HCEC 1CT (cell line): ENCODE results near the gene TECPR2.

Source experiments
- DNase-seq: peaks from one replicate; pipeline ENCODE4 v3.0.0-alpha.2; 2017

The TECPR2 gene

DNA sequence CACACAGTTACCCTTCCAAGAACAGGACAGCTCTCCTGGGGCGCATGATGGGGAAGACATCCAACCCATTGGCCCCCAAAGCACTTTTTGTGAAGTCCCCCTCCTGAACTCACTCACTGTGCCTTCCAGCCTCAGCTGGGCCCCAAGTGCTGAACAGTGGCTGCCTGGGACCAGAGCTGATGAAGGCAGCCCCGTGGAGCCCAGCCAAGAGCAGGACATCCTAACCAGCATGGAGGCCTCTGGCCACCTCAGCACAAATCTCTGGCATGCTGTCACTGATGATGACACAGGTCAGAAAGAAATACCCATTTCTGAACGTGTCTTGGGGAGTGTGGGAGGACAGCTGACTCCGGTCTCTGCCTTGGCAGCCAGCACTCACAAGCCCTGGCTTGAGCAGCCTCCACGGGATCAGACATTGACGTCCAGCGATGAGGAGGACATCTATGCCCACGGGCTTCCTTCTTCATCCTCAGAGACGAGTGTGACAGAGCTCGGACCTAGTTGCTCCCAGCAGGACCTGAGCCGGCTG lies 72.0 kb downstream of the TECPR2 start:
- no peak for DNase-seq

DNA sequence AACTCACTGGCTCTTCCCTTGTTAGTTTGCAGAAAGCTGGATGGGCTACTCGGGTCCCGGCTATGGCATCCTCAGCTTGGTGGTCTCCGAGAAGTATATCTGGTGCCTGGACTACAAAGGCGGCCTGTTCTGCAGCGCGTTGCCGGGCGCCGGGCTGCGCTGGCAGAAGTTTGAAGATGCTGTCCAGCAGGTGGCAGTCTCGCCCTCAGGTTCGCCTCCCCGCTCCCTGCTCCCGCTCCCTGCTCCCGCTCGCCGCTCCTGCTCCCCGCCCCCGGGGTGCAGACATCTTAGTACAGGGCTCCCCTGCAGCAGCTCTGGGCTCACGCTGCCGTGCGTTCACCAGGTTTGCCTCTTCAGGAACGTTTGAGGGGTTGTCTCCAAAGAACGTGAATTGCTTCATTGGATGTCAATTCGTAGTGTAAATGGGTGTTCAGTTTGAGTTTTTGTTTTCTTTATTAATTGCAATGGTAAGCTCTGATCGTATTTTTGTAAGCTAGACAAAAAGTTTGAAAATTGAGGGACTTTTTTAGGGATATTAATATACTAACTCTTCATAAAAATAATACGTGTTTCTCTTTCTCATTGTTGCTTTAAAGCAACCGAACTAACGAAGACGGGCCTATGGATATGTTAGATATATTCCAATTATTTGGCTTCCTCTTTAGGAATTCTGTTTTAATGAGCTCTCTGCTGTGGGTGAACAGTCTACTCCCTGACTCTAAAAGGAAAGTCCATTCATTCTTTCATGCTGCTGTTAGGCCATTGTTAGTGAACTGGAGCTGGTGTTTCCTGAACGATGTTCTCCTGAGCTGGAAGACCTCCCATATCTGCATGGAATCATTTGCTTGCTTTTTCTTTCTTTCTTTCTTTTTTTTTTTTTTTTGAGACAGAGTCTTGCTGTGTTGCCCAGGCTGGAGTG lies 75.5 kb downstream of the TECPR2 start:
- DNase-seq: peak; percentile 79

DNA sequence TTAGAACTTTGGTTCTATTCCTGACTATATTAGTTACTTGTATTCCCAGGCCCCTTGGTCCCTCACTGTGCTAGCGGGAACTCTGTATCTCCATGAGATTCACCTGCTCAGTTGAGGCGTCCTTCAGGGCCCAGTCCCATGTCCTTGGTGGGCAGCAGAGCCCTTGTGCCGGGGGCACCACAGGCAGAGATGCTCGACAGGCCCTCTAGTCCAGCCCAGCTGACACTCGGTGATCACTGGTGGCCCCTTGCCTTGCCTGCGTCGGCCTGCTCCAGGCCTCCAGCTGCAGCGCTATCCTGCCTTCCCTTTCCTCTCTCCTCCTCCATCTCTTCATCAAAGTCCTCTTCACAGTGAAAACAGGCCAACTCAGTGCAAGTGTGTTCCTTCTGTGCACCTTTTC lies 76.8 kb downstream of the TECPR2 start:
- no peak for DNase-seq

DNA sequence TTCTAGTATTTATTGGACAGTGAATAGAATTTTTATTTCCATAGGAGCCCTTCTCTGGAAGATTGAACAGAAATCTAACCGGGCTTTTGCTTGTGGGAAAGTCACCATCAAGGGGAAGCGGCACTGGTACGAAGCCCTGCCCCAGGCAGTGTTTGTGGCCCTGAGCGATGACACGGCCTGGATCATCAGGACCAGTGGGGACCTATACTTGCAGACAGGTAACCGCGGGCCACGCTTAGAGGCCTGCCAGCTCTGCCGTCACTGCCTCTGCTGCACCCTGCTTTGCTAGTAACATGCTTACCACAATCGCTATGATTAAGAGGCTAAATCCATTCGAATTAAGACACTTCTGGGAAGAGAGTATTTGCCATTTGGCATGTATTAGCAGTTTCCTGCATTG lies 77.7 kb downstream of the TECPR2 start:
- no peak for DNase-seq

DNA sequence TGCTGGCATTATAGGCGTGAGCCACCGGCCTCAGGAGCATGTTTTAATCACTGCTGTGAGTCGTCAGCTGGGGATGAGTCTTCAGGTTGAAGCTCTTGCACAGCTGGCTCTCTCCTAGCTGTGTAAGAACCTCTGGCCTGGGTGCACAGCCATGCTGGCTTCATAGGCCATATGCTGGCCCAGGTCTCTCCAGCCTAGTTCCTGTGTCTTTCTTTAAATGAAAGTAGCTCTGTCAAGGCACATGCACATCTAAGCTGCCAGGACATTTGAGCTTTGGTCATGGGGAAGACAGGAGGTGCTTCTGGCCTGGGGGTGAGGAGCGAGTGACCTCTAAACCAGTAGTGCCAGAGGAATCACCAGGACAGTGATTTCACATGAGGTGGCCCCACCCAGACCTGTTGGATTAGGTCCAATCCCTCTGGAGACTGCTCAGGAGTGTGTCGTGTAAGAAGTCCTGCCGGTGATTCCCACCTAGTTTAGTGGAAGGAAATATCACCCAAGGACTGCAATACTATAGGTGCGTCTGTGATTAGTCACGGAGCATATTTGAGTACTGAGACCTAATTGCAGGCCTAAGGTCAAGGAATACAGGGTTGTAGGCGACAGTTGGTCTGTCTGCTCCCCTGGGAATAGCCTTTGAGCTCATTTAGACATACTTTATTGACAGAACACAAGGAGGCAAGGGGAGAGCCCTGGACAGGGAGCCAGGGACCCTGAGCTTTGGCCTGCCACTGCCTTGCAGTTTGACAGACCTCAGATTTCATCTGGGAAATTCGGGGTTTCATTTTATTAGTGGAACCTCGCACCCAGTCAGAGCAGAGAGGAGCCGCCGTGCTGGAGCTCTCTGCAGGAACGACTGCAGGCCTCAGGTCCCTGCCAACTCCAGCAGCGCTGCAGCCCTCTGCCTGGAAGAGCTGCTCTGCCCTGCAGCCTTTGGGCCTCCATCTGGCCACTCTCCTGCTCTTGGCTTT lies 79.8 kb downstream of the TECPR2 start:
- no peak for DNase-seq

DNA sequence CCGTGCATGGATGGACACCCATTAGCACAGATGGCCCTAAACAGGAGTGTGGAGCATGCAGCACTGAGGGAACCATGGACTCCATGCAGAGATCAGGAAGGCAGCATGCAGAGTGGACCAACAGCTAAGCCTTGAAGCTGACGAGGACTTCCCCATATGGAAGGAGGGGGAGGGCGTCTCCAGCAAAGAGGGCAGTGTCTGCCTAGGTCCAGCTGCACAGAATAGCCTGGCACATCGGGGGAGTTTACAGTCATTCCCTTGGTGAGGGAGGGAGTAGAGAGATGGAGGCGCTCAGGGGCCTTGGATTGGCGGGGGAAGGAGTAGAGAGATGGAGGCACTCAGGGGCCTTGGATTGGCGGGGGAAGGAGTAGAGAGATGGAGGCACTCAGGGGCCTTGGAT lies 82.3 kb downstream of the TECPR2 start:
- DNase-seq: no peak

DNA sequence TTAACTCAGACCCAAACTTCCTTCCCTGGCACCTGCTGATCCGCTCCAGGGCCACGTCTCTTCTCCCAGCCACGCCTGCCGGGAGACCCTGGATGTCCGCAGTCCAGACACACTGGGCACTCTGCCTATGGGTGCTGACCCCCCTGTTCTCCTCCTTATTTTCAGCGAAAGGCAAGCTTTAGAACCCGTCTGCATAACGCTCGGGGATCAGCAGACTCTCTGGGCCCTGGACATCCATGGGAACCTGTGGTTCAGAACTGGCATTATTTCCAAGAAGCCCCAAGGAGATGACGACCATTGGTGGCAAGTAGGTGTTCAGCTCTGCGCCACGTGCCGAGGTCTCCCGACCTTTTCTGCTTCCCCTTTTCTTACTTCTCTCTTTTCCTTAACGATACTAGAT lies 82.9 kb downstream of the TECPR2 start:
- no peak for DNase-seq

DNA sequence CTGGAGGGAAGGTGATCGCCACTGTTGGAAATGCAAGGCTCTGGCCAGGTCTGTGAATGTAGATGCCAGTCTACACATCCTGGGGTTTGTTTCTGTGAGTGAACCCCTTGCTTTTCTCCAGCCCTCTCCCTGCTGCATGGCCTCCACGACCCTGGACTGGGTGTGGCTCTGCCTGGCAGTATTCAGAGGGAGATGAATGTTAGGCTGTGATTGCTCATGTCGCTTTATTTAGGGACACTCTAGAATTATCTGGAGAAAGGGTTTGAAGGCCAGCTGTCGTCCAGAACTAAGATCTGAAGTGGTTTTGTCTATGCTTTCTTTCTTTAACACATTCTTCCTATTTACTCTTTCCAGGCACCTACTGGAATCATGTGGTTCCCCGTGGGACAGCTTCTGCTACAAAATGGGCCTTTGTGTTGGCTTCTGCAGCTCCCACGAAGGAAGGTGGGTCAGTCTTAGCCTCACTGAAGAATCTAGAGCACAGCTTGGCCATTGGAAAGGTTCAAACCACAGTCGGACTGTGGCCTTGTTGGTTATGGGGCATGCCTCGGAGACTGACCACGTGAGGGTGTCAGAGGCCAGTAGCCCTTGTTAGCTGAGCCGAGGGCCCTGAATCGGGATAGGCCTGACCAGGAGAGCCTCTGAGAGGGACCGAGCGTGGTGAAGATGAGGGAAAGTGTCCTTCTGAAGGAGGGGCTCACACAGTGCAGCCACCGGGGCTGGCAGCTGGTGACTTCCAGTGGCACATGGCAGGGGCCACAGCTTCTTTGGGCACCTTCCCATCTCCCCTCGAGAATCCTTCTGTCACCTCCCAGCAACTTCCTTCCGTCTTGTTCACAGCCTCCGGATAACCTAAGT lies 87.7 kb downstream of the TECPR2 start:
- no peak for DNase-seq

DNA sequence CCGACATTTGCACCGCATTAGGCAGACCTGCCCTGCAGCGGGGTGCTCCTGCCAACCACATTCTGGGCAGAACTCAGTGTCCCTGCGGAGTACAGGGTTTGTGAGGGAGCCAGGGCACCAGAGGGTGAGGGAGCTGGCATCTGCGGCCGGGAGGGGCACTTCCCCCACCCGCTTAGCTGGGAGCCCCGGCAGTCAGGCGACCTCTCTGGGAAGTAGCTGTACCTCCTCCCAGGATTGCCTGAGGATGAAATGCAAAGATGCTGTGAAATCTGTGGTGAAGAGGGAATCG lies 88.3 kb downstream of the TECPR2 start:
- no peak for DNase-seq

DNA sequence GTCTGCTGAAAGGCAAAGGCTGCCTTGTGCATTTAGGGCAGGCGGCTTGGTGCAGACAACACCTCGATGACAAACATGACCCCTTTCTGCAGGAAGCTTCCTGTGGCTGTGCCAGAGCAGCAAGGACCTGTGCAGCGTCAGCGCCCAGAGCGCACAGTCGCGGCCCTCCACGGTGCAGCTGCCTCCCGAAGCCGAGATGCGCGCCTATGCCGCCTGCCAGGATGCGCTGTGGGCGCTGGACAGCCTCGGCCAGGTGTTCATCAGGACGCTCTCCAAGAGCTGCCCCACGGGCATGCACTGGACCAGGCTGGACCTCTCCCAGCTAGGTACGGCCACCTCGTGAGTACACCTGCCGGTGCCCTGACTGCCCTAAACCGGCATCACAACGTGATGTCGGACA lies 89.6 kb downstream of the TECPR2 start:
- DNase-seq: no peak

DNA sequence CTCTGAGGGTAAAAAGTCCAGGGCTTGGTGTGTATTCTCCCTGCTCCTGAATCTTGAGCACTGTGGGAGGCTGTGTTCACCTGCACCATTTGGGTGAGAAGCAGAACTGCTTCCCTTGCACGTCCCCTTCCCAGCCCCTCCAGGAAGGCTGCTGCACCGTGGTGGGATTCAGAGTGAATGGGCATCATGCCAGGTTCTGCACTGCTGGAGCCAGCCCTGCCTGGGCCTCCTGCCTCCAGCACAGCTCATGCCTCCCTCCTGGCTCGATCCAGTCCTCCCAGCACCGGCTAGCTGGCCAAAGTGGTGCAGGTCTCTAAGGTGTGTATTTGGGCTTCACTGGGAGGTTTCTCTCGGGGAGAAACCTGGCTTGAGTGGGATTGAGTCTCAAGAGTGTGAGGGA lies 92.0 kb downstream of the TECPR2 start:
- no peak for DNase-seq

DNA sequence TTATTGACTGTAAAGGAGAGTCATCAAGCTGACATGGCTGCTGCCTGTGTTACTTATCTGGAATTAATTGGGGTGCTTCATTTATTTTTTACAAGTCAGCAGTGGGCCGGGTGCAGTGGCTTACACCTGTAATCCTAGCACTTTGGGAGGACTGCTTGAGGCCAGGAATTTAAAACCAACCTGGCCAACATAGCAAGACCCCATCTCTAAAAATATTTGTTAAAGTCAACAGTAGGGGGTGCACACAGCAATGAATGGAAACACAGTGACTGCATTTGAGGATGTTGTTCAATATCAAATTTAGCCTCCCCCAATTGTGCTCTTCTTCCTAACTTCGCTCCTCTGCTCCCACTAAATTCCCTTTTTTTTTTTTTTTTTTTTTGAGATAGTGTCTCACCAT lies 94.8 kb downstream of the TECPR2 start:
- no peak for DNase-seq

DNA sequence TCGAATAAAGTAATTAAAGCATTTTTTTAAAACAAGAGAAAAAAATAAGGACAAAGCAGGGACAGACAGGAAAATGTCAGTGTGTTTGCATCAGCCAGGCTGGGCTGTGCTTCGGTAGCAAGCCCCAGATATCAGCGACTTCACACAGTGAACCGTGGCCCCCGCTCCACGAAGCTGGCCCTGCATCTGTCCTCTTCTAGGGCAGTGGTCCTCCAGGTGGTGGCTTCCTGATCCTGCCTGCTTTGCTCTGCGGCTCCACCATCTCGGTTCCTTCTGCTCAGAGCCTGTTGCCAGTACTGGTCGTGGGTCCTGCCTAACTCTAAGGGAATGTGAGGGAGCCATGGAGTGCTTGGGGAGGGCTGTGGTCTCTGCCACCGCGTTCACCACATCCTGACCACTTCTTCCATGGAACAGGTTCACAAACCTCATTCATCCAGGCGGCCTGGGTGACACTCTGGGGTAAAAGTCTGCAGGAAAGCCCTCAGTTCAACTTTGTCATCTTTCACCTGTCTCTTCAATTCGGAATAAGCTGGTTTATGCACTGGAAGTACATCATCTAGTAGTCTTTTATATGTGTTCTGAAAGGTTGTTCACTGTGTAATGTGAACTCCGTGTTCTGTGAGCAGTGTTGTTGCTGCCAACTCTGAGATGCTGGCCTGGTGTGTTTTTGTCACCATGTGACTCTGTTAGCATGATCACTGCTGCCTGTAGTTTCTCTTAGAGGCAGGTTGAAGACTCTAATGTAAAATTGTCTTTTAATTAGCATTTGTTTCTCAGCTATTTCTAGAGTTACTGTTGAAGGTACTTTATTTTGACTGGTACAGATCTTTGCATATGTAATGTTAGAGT lies 99.0 kb downstream of the TECPR2 start:
- no peak for DNase-seq

DNA sequence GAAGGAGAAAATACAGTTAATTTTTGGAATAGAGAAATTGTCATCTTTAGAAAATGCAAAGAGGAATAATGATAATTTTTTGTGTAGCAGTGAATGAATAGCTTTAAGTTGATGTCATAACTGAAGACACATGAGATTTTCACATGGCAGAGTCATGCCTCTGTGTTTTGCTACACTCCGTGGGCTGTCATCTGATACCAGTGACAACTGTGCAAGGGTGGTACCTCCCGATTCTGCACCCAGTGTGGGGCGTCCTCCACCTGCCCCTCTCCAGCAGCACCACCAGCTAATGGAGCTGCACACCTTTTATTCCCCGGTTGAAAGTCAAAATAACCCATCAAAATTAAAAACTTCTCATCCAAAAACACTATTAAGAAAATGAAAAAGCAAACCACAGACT lies 99.7 kb downstream of the TECPR2 start:
- no peak for DNase-seq

DNA sequence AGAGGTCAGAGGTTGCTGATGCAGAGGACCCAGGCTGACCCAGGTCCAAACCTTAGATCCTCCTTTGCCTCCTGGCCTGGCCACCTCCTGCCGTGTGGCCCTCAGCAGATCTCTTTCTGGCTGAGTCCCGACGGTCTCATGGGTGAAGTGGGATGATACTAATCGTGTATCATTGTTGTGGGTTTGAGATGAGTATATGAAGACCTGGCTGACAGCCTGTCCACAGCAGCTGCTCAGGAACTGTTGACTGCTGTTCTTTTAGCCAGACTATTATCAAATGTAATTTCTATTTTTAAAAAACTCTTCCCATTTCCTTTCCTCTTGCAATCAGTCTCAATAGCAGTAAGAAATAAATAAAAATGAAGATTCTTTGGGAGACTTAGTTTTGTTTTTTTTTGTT lies 101.3 kb downstream of the TECPR2 start:
- DNase-seq: no peak

DNA sequence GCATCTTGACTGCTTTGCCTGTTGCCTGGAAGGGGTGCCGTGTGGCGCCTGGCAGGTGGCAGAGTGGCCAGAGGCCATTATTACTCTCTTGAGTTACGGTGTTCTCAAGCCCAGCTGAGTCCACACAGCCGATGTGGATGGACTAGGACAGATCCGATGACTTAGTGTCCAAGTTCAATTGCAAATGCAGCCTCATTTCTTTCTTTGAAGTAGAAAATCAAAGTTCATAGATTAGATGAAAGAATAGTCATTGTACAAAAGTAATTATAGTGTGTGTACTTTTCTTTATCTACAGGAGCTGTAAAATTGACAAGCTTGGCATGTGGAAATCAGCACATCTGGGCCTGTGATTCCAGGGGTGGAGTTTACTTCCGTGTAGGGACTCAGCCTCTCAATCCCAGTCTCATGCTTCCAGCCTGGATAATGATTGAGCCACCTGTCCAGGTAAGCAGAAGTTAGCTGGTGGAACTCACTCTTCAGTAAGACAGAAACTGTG lies 102.2 kb downstream of the TECPR2 start:
- DNase-seq: no peak

DNA sequence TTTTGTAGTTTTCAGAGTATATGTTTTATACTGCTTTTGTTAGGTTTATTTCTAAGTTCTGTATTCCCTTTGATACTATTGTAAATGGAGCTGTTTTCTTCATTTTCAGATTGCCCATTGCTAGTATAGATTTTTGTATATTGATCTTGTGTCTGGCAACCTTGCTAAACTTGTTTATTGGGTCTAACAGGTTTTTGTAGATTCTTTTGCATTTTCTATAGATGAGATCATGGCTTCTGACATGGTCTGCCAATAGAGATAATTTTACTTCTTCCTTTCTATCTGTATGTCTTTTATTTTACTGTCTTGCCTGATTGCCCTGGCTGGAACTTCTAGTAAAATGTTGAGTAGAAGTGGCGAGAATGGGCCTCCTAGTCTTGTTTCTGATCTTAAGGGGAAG lies 106.5 kb downstream of the TECPR2 start:
- no peak for DNase-seq

DNA sequence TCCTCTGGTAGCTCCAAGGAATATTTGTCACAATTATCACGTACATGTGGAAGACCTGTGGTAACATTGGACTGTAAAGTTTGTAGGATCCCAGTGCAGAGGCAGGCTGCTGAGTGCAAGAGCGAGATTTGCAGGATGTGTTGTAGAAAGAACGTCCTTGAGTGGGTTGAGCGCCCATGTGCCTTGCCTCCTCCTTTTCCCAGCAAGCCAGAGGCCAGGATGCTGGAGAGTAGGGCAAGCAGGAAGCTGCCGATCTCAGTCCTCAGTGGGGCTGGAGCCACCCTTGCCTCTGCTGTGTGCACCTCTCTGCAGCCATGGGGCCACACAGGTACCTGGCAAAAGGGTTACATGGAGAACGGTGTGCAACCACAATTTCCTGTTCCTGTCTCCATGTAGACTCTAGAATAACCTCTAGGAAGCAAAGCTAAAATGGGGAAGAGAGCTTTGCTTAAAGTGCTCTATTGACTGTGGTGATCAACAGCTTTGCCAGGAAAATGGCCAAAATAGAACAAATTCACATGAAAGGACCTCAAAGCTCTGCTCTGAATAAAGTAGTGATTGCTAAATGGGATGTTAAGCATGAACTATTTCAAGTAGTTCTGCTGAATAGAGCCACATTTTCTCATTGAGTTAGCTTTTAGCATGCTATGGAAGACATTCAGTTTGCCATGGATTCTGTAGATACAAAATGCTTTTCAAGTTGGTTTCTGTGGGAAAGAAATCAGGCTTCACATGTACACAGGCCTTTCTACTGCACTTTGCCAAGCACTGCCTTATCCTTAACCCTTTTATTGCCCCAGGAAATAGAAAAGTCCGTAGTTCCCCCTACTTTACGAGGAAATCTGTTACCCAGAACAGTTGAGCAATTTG lies 109.4 kb downstream of the TECPR2 start:
- no peak for DNase-seq

DNA sequence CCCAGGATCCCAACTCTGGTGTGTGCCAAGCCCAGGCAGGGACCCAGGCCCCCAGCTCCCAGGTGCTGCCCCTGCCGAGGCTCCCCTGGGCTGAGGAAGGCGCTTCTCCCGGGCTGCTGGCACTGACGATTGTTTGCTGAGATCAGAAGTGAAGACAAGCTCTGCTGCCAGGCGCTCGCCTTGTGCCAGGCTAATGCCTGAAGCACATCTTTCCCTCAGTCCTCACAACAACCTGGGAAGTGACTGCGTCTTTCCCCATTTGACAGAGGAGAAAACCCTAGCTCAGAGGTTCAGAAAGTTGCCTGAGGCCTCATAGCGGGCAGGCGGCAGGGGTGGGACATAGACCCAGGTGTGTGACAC lies 110.0 kb downstream of the TECPR2 start:
- no peak for DNase-seq

DNA sequence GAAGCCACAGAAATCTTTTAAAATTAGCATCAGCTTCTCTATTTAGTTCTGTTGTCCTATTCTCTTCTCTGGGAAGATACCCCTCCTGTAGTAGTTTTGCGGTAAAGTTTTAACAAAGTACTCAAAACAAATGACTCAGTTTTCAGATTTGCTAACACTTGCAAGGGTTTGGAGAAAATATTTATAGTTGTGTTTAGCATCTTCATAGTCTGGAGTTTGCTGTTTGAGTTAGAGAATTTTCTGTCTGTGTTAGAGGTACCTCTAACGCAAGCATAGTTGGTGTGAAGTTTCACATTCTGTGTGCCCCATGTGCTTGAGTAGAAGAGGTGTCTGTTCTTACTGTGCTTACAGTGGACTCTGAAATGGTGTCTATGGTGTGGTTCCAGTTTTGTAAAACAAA lies 110.8 kb downstream of the TECPR2 start:
- no peak for DNase-seq

DNA sequence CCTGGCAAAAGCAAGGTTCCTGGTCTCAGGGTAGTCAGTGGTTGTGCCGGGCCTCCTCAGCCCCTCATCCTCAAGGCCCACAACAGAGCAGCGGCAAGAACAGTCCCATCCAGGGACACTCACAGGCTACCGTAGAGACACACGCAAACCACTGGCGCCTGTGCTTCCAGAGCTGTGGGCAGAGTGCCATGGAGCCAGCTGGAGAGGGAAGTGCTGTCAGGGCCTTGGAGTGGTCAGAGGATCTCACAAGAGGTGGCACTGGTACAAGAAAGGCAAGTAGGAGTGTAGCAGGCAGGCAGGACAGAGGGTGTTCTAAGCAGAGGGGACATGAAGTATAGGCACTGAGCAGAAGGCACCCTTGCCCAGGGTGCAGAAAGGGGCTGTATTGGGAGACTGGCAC lies 112.2 kb downstream of the TECPR2 start:
- peak; percentile 10 for DNase-seq
